Right atrium auricular region (tissue), 2 donors: ENCODE results near the gene RPA3. TPM values are rescaled to one million over a fixed set of nuclear protein-coding genes. Genes with fewer than 3 reads are reported as not detected.

Experiments
- DNase-seq: peaks from one replicate; pipeline ENCODE4 v3.0.0-alpha.2; 2019; ENCODE audit warnings: low spot score
- H3K27ac ChIP-seq, 2 donors: fragments of 200-600 bp; sonication (generic); 1 replicate in 1 of 2; 2 replicates in 1 of 2; pipeline ENCODE4 v1.5.1; 2016 to 2019
- H3K27me3 ChIP-seq, 2 donors: fragments of 200-600 bp; sonication (generic); one replicate each; pipeline versions ENCODE4 v1.5.1 to v1.6.0; 2017 to 2019
- H3K36me3 ChIP-seq: fragments of 200-600 bp; sonication (generic); one replicate; pipeline ENCODE4 v1.5.1; 2016
- H3K4me1 ChIP-seq, 2 donors: fragments of 200-600 bp; sonication (generic); one replicate each; pipeline versions ENCODE4 v1.5.1 to v1.6.0; 2017 to 2019
- H3K4me3 ChIP-seq, 2 donors: fragments of 200-600 bp; sonication (generic); 1 replicate in 1 of 2; 2 replicates in 1 of 2; pipeline ENCODE4 v1.5.1; 2017 to 2019; ENCODE audit warnings: mild to moderate bottlenecking in 1 of 2, moderate library complexity in 1 of 2
- H3K9me3 ChIP-seq, 2 donors: fragments of 200-600 bp; sonication (generic); one replicate each; pipeline ENCODE4 v1.5.1; 2019
- total RNA-seq, 2 donors: library from RNA; depleted of rRNA; stranded (reverse); fragments of >200 nt; gene quantifications; one replicate each; pipeline ENCODE4 v1.1.0, GENCODE V29; 2016
- TF ChIP-seq, protein P1 (sequence below), 2 donors: fragments of 200-600 bp; sonication (generic); IDR thresholded peaks; one replicate each; pipeline ENCODE4 v1.5.1; 2019; ENCODE audit warnings: antibody characterized with exemption in 2 of 2

RPA3 gene
- total RNA-seq, 2 donors from 2014 or later, result 15.6 to 18.0 TPM

GRCh38 chr7:7640221-7641128 lies 77.9 kb downstream of the RPA3 start, which contains the start of gene UMAD1:
Gene UMAD1, plus strand, starts transcription at chr7:7640752. Its CDS starts 32,620 bp downstream, at chr7:7673372.
- Histone ChIP-seq H3K27me3 (no peaks in the 10 kb centered on the region), H3K36me3 (no peaks in the 10 kb centered on the region), H3K4me3 (peak within 1 kb of the TSS; percentile 81 to 89), H3K9me3 (no peaks in the 10 kb centered on the region), H3K27ac (peak within 1 kb of the TSS; percentile 88), H3K4me1 (peaks cover 0 to 18% of the 10 kb centered on the region in 2 donors)
- DNase-seq, result peak; percentile 99
- TF ChIP-seq, protein P1, sequence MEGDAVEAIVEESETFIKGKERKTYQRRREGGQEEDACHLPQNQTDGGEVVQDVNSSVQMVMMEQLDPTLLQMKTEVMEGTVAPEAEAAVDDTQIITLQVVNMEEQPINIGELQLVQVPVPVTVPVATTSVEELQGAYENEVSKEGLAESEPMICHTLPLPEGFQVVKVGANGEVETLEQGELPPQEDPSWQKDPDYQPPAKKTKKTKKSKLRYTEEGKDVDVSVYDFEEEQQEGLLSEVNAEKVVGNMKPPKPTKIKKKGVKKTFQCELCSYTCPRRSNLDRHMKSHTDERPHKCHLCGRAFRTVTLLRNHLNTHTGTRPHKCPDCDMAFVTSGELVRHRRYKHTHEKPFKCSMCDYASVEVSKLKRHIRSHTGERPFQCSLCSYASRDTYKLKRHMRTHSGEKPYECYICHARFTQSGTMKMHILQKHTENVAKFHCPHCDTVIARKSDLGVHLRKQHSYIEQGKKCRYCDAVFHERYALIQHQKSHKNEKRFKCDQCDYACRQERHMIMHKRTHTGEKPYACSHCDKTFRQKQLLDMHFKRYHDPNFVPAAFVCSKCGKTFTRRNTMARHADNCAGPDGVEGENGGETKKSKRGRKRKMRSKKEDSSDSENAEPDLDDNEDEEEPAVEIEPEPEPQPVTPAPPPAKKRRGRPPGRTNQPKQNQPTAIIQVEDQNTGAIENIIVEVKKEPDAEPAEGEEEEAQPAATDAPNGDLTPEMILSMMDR (IDR thresholded peaks at IDR 0.05), result no peak

DNA sequence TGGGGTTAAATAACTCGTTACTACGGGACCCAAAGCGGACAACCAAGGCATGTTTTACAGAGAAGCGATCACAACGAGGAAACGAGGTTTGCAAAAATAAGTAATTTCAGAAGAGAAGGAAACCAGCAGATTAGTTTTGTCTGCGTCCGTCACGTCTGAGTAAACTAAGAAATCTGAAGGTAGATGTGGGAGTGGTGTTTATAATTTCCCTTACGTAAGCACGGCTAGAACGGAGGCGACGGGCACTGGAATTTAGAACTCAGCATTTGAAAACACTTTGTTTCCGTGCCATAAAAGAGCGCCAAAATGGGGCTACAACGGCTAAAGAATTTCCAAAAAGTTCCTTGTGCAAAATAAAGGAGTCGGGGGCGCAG lies 78.6 kb downstream of the RPA3 start:
- Histone ChIP-seq H3K36me3 (no peaks in the 10 kb centered on the region), H3K9me3 (no peaks in the 10 kb centered on the region), H3K4me1 (peaks cover 0 to 18% of the 10 kb centered on the region in 2 donors), H3K27ac (peak overlapping the region; percentile 88), H3K4me3 (peak overlapping the region; percentile 81 to 89), H3K27me3 (no peaks in the 10 kb centered on the region)
- no peak for DNase-seq
- TF ChIP-seq, protein P1 (IDR thresholded peaks at IDR 0.05), result no peak

DNA sequence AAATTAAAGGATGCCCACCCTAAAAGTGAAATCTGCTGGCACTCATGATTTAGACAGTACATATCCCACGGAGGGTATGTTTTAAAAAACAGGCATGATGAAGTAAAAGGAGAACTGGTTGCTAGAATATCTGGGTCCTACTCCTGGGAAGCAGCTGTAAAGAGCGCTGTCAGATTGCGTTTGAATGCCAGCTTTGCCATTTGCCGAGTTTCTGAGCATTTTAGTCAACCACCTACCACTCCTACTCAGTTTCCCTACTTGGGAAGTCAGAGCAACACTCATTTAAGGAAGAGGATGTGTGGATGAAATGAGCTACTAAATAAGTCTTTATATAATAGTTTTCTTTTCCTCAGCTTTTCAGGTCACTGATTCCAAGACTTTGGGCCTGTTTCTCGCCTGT lies 79.0 kb downstream of the RPA3 start:
- TF ChIP-seq, protein P1 (IDR thresholded peaks at IDR 0.05), result no peak
- no peaks in the 10 kb centered on the region for H3K9me3 ChIP-seq
- DNase-seq, result no peak
- H3K27me3 ChIP-seq, result no peaks in the 10 kb centered on the region
- peak overlapping the region; percentile 81 to 89 for H3K4me3 ChIP-seq
- peak overlapping the region; percentile 88 for H3K27ac ChIP-seq
- H3K36me3 ChIP-seq, result no peaks in the 10 kb centered on the region
- H3K4me1 ChIP-seq, result peaks cover 0 to 18% of the 10 kb centered on the region in 2 donors

DNA sequence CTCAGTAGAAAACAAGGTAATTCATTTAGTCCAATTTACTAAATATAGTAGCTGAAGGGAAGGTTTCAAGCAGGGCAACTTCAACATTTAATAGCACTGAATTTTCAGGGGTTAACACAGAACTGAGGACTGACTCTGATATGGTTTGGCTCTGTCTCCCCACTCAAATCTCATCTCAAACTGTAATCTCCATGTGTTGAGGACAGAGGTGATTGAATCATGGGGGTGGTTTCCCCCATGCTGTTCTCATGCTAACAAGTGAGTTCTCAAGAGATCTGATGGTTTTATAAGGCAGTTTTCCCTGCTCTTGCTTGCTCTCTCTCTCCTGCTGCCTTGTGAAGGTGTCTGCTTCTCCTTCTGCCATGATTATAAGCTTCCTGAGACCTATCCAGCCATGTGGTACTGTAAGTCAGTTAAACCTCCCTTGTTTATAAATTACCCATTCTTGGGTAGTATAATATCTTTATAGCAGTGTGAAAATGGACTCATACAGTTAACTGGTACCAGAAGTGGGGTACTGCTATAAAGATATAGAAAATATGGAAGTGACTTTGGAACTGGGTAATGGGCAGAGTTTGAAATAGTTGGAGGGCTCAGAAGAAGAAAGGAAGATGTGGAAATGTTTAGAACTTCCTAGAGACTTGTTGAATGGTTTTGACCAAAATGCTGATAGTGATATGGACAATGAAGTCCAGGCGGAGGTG lies 87.6 kb downstream of the RPA3 start:
- DNase-seq, result no peak
- no peaks in the 10 kb centered on the region for H3K36me3 ChIP-seq
- no peak overlapping the region for H3K4me3 ChIP-seq
- no peaks in the 10 kb centered on the region for H3K27me3 ChIP-seq
- TF ChIP-seq, protein P1 (IDR thresholded peaks at IDR 0.05), result no peak
- H3K27ac ChIP-seq, result no peak overlapping the region
- H3K9me3 ChIP-seq, result no peaks in the 10 kb centered on the region
- H3K4me1 ChIP-seq, result no peaks in the 10 kb centered on the region

- H3K27ac ChIP-seq, result no peak overlapping the region
- H3K36me3 ChIP-seq, result no peaks in the 10 kb centered on the region
- no peaks in the 10 kb centered on the region for H3K27me3 ChIP-seq
- TF ChIP-seq, protein P1 (IDR thresholded peaks at IDR 0.05), result no peak
- H3K4me3 ChIP-seq, result no peak overlapping the region
- DNase-seq, result no peak
- no peaks in the 10 kb centered on the region for H3K4me1 ChIP-seq
- H3K9me3 ChIP-seq, result no peaks in the 10 kb centered on the region
These were observed 89.9 kb downstream of the RPA3 start for GRCh38 chr7:7628476-7628875.
